ES-I3 (cell line): ENCODE measurements around the gene PTGER2.

Source experiments
- H3K36me3 ChIP-seq: 2 replicates; pipeline ENCODE4 v1.6.1; 2013; ENCODE audit warnings: mild to moderate bottlenecking, low read length, control low read depth, moderate library complexity; ENCODE audit not compliant: insufficient read depth
- H3K4me1 ChIP-seq: 2 replicates; pipeline ENCODE4 v1.6.1; 2013; ENCODE audit warnings: mild to moderate bottlenecking, control low read depth, low read length; ENCODE audit not compliant: insufficient read depth
- H3K9ac ChIP-seq: 2 replicates; pipeline ENCODE4 v1.6.1; 2013; ENCODE audit warnings: low read depth, mild to moderate bottlenecking, low read length, moderate library complexity
- H3K9me3 ChIP-seq: 2 replicates; pipeline ENCODE4 v1.6.1; 2013; ENCODE audit warnings: mild to moderate bottlenecking, low read length, moderate library complexity; ENCODE audit not compliant: control insufficient read depth, insufficient read depth

Gene PTGER2

GRCh38 chr14:52313903-52314594 is at the start of gene PTGER2:
Gene PTGER2 (plus strand): TSS chr14:52314312. CDS start chr14:52314549, 237 bp downstream.
- Histone ChIP-seq H3K36me3 (no peaks in the 10 kb centered on the region), H3K9ac (peak within 1 kb of the TSS; percentile 62; the same call in 1 of the 2 replicates), H3K9me3 (no peaks in the 10 kb centered on the region), H3K4me1 (no peaks in the 10 kb centered on the region)

- Histone ChIP-seq H3K9ac (no peak overlapping the region), H3K4me1 (no peaks in the 10 kb centered on the region; the same call in none of the 2 replicates), H3K9me3 (no peaks in the 10 kb centered on the region), H3K36me3 (no peaks in the 10 kb centered on the region)
These were observed 48.9 kb upstream of the PTGER2 start for GRCh38 chr14:52265253-52265652.

GRCh38 chr14:52266179-52266578 is 47.9 kb upstream of the PTGER2 start:
- no peaks in the 10 kb centered on the region; the same call in none of the 2 replicates for H3K4me1 ChIP-seq
- no peaks in the 10 kb centered on the region for H3K9me3 ChIP-seq
- no peak overlapping the region for H3K9ac ChIP-seq
- no peaks in the 10 kb centered on the region for H3K36me3 ChIP-seq

- H3K9me3 ChIP-seq: no peaks in the 10 kb centered on the region
- H3K9ac ChIP-seq: no peak overlapping the region
- H3K4me1 ChIP-seq: no peaks in the 10 kb centered on the region; the same call in none of the 2 replicates
- no peaks in the 10 kb centered on the region for H3K36me3 ChIP-seq
These were observed 47.3 kb upstream of the PTGER2 start for GRCh38 chr14:52266782-52267181.

GRCh38 chr14:52267501-52268278 is 46.4 kb upstream of the PTGER2 start, which contains the start of gene PTGDR:
Gene PTGDR (plus strand): TSS chr14:52267698. CDS start chr14:52267815, 117 bp downstream.
- Histone ChIP-seq H3K9ac (peak within 1 kb of the TSS; percentile 54), H3K9me3 (no peaks in the 10 kb centered on the region), H3K36me3 (no peaks in the 10 kb centered on the region), H3K4me1 (no peaks in the 10 kb centered on the region; the same call in none of the 2 replicates)

- no peaks in the 10 kb centered on the region; the same call in none of the 2 replicates for H3K4me1 ChIP-seq
- no peaks in the 10 kb centered on the region for H3K36me3 ChIP-seq
- H3K9me3 ChIP-seq: no peaks in the 10 kb centered on the region
- peak overlapping the region; percentile 54 for H3K9ac ChIP-seq
These were observed 45.6 kb upstream of the PTGER2 start for GRCh38 chr14:52268279-52269061.

GRCh38 chr14:52269100-52269499 is 45.0 kb upstream of the PTGER2 start:
- Histone ChIP-seq H3K9ac (peak overlapping the region; percentile 54; the same call in 1 of the 2 replicates), H3K9me3 (no peaks in the 10 kb centered on the region)

GRCh38 chr14:52269982-52270381 is 44.1 kb upstream of the PTGER2 start:
- Histone ChIP-seq H3K36me3 (no peaks in the 10 kb centered on the region), H3K9me3 (no peaks in the 10 kb centered on the region), H3K4me1 (no peaks in the 10 kb centered on the region; the same call in none of the 2 replicates), H3K9ac (no peak overlapping the region)

More at GRCh38 chr14:52269100-52269499, 45.0 kb upstream of the PTGER2 start:
- H3K36me3 ChIP-seq: no peaks in the 10 kb centered on the region
- H3K4me1 ChIP-seq: no peaks in the 10 kb centered on the region; the same call in none of the 2 replicates

- H3K9ac ChIP-seq: no peak overlapping the region
- no peaks in the 10 kb centered on the region; the same call in none of the 2 replicates for H3K4me1 ChIP-seq
- no peaks in the 10 kb centered on the region for H3K9me3 ChIP-seq
- H3K36me3 ChIP-seq: no peaks in the 10 kb centered on the region
These were observed 42.6 kb upstream of the PTGER2 start for GRCh38 chr14:52271538-52271937.

- Histone ChIP-seq H3K4me1 (no peaks in the 10 kb centered on the region), H3K36me3 (no peaks in the 10 kb centered on the region), H3K9me3 (no peaks in the 10 kb centered on the region), H3K9ac (no peak overlapping the region)
These were observed 41.7 kb upstream of the PTGER2 start for GRCh38 chr14:52272375-52272774.

- H3K9me3 ChIP-seq: no peaks in the 10 kb centered on the region
These were observed 38.7 kb upstream of the PTGER2 start for GRCh38 chr14:52275372-52275771.

GRCh38 chr14:52277552-52277951 is 36.6 kb upstream of the PTGER2 start:
- Histone ChIP-seq H3K9ac (no peak overlapping the region), H3K36me3 (no peaks in the 10 kb centered on the region), H3K9me3 (no peaks in the 10 kb centered on the region), H3K4me1 (peaks cover 9% of the 10 kb centered on the region; the same call in 1 of the 2 replicates)

More at GRCh38 chr14:52275372-52275771, 38.7 kb upstream of the PTGER2 start:
- Histone ChIP-seq H3K36me3 (no peaks in the 10 kb centered on the region), H3K9ac (no peak overlapping the region), H3K4me1 (peaks cover 9% of the 10 kb centered on the region; the same call in 1 of the 2 replicates)

GRCh38 chr14:52279408-52279807 is 34.7 kb upstream of the PTGER2 start:
- Histone ChIP-seq H3K36me3 (no peaks in the 10 kb centered on the region), H3K9me3 (no peaks in the 10 kb centered on the region), H3K4me1 (peaks cover 20% of the 10 kb centered on the region; the same call in 1 of the 2 replicates), H3K9ac (no peak overlapping the region)

GRCh38 chr14:52283099-52283498 is 31.0 kb upstream of the PTGER2 start:
- Histone ChIP-seq H3K36me3 (no peaks in the 10 kb centered on the region), H3K4me1 (peaks cover 25% of the 10 kb centered on the region; the same call in 1 of the 2 replicates), H3K9ac (no peak overlapping the region), H3K9me3 (no peaks in the 10 kb centered on the region)
